SU-DHL-6 (cell line): ENCODE data around the gene RPRML.

Experiments
- H2AFZ ChIP-seq: fragments of 200-600 bp; sonication (generic); 2 replicates; pipeline ENCODE4 v1.6.1; 2014; ENCODE audit warnings: low read depth, mild to moderate bottlenecking, moderate library complexity, mixed read lengths, antibody characterized with exemption, low read length; ENCODE audit not compliant: severe bottlenecking
- H3F3A ChIP-seq: fragments of 200-600 bp; shearing (Covaris generic); 2 replicates; pipeline ENCODE4 v1.6.0; 2016; ENCODE audit warnings: antibody characterized with exemption, mild to moderate bottlenecking; ENCODE audit not compliant: insufficient read depth
- H3K27ac ChIP-seq: fragments of 200-600 bp; sonication (generic); 2 replicates; pipeline ENCODE4 v1.5.1; 2016; ENCODE audit warnings: low read depth, mild to moderate bottlenecking, low read length, moderate library complexity, mixed read lengths
- H3K27me3 ChIP-seq: fragments of 200-600 bp; sonication (generic), shearing (Covaris generic); 2 replicates; pipeline ENCODE4 v1.6.0; 2014; ENCODE audit warnings: mild to moderate bottlenecking, low read length
- H3K36me3 ChIP-seq: fragments of 200-600 bp; sonication (generic); 2 replicates; pipeline ENCODE4 v1.6.1; 2014; ENCODE audit warnings: mild to moderate bottlenecking, low read length, mixed read lengths
- H3K4me2 ChIP-seq: fragments of 300-600, 200-600 bp; shearing (Covaris generic), sonication (generic); 2 replicates; pipeline ENCODE4 v1.6.0; 2014; ENCODE audit warnings: low read length, low read depth, mild to moderate bottlenecking; ENCODE audit not compliant: poor library complexity, severe bottlenecking
- H3K4me3 ChIP-seq: fragments of 200-600 bp; sonication (generic); 2 replicates; pipeline ENCODE4 v1.5.1; 2014; ENCODE audit warnings: antibody characterized with exemption, low read length, mild to moderate bottlenecking, mixed read lengths; ENCODE audit not compliant: insufficient read depth, poor library complexity, severe bottlenecking
- H3K79me2 ChIP-seq: fragments of 200-600 bp; sonication (generic); 2 replicates; pipeline ENCODE4 v1.6.1; 2014; ENCODE audit warnings: mild to moderate bottlenecking, low read length, moderate library complexity; ENCODE audit not compliant: insufficient read depth
- H3K9ac ChIP-seq: fragments of 200-600 bp; sonication (generic); 2 replicates; pipeline ENCODE4 v1.7.0; 2014; ENCODE audit warnings: mild to moderate bottlenecking, low read length
- H3K9me2 ChIP-seq: fragments of 200-600 bp; sonication (generic); replicated peaks from 2 replicates; pipeline ENCODE4 v1.6.1; 2014; ENCODE audit warnings: low read length; ENCODE audit not compliant: insufficient read depth
- H3K9me3 ChIP-seq: fragments of 200-600 bp; sonication (generic); 2 replicates; pipeline ENCODE4 v1.6.1; 2014; ENCODE audit warnings: low read length, mixed read lengths; ENCODE audit not compliant: insufficient read depth
- H4K20me1 ChIP-seq: fragments of 200-600 bp; sonication (generic); 2 replicates; pipeline ENCODE4 v1.6.1; 2014; ENCODE audit warnings: low read depth, mild to moderate bottlenecking, antibody characterized with exemption, low read length, moderate library complexity, mixed read lengths
- CTCF ChIP-seq: fragments of 200-600 bp; sonication (generic); IDR thresholded peaks from one replicate; pipeline ENCODE4 v1.5.1; 2017; ENCODE audit warnings: antibody characterized with exemption, mild to moderate bottlenecking, low read length, moderate library complexity; ENCODE audit not compliant: insufficient read depth, poor library complexity, severe bottlenecking
- EZH2phosphoT487 ChIP-seq: fragments of 200-600 bp; sonication (generic), shearing (Covaris generic); conservative IDR thresholded peaks from 2 replicates; pipeline ENCODE4 v1.6.1; 2018; ENCODE audit warnings: mild to moderate bottlenecking, antibody characterized with exemption, low read length, moderate library complexity, mixed read lengths

Gene RPRML

GRCh38 chr17:46986366-46986765 is 7.3 kb upstream of the RPRML start:
- no peak overlapping the region for H3K4me3 ChIP-seq
- no peaks in the 10 kb centered on the region for H3K36me3 ChIP-seq
- H4K20me1 ChIP-seq, result no peaks in the 10 kb centered on the region
- no peaks in the 10 kb centered on the region for H3K27me3 ChIP-seq
- H3F3A ChIP-seq, result no peaks in the 10 kb centered on the region
- H3K9me2 ChIP-seq, result no peaks in the 10 kb centered on the region
- no peaks in the 10 kb centered on the region for H3K79me2 ChIP-seq
- H2AFZ ChIP-seq, result no peak overlapping the region
- H3K9ac ChIP-seq, result no peak overlapping the region
- no peak for TF ChIP-seq EZH2phosphoT487
- TF ChIP-seq CTCF, result no peak
- H3K4me2 ChIP-seq, result no peak overlapping the region
- H3K9me3 ChIP-seq, result no peaks in the 10 kb centered on the region
- no peak overlapping the region for H3K27ac ChIP-seq

DNA sequence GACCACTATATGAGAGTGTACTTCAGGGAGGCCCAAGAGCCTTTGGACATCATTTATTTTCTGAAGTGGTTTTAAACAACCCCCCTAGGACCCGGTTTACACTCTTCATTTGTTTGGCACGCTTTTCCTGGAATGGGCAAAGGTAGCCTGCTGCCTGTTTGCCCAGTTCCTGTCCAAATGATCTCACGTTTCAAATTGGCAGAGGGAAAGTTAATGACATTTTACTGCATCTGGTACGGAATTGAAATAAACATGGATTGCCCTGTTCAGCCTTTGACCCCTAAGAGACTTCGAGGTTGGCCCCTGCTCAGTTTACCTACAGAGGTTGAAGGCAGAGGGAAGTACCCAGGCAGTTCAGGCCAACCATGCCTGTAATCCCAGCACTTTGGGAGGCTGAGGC is 5.8 kb upstream of the RPRML start:
- Histone ChIP-seq H3K4me2 (no peak overlapping the region), H3K9ac (no peak overlapping the region)

GRCh38 chr17:46984341-46984740 is 5.3 kb upstream of the RPRML start:
- no peaks in the 10 kb centered on the region for H3K36me3 ChIP-seq
- H3K4me2 ChIP-seq, result no peak overlapping the region
- H2AFZ ChIP-seq, result no peak overlapping the region
- H3K9me2 ChIP-seq, result no peaks in the 10 kb centered on the region
- no peak overlapping the region for H3K4me3 ChIP-seq
- no peaks in the 10 kb centered on the region for H3K79me2 ChIP-seq
- H3K9ac ChIP-seq, result no peak overlapping the region
- no peaks in the 10 kb centered on the region for H4K20me1 ChIP-seq
- TF ChIP-seq CTCF (no peak), EZH2phosphoT487 (no peak)
- H3K27ac ChIP-seq, result no peak overlapping the region
- no peaks in the 10 kb centered on the region for H3K9me3 ChIP-seq
- H3K27me3 ChIP-seq, result no peaks in the 10 kb centered on the region
- H3F3A ChIP-seq, result no peaks in the 10 kb centered on the region

More for the DNA sequence above, 5.8 kb upstream of the RPRML start:
- no peaks in the 10 kb centered on the region for H3K27me3 ChIP-seq
- no peak overlapping the region for H2AFZ ChIP-seq
- no peak overlapping the region for H3K4me3 ChIP-seq
- no peaks in the 10 kb centered on the region for H3K9me3 ChIP-seq
- no peak overlapping the region for H3K27ac ChIP-seq
- no peaks in the 10 kb centered on the region for H4K20me1 ChIP-seq
- H3K79me2 ChIP-seq, result no peaks in the 10 kb centered on the region
- no peaks in the 10 kb centered on the region for H3K9me2 ChIP-seq
- H3K36me3 ChIP-seq, result no peaks in the 10 kb centered on the region
- TF ChIP-seq CTCF (no peak), EZH2phosphoT487 (no peak)
- no peaks in the 10 kb centered on the region for H3F3A ChIP-seq
